GM18909 (cell line): ENCODE measurements around the gene ERH.
"Not testable (repeated sequence)": the region's sequence is repeated elsewhere in the genome, so short reads cannot be mapped to it uniquely, and the experiment has no call there.

Experiments
- ATAC-seq: cut with Tn5 transposase; IDR thresholded peaks from one replicate; pipeline ENCODE4 v1.9.1; 2021; ENCODE audit warnings: mild to moderate bottlenecking; ENCODE audit not compliant: unreplicated experiment, poor library complexity

The ERH gene

GRCh38 chr14:69398053-69398817, at the start of gene ERH, which contains the start of gene SLC39A9:
Gene ERH, minus strand, starts transcription at chr14:69398299. Its CDS starts 66 bp downstream, at chr14:69398233.
Gene SLC39A9, plus strand, starts transcription at chr14:69398692. Its CDS starts 678 bp downstream, at chr14:69399370.
- ATAC-seq = peak; percentile 89

- ATAC-seq = no peak
These were observed 45.3 kb upstream of the ERH start for GRCh38 chr14:69443296-69443805.

GRCh38 chr14:69441948-69442347, 43.8 kb upstream of the ERH start:
- ATAC-seq = peak; percentile 64

- no peak for ATAC-seq
These were observed 41.6 kb upstream of the ERH start for GRCh38 chr14:69439521-69440270.

- ATAC-seq = no peak
These were observed 34.3 kb upstream of the ERH start for GRCh38 chr14:69432364-69432763.

GRCh38 chr14:69430306-69430939, 32.3 kb upstream of the ERH start:
- no peak for ATAC-seq

- ATAC-seq = no peak
These were observed 31.5 kb upstream of the ERH start for GRCh38 chr14:69429643-69430042.

GRCh38 chr14:69428289-69428998, 30.3 kb upstream of the ERH start:
- peak; percentile 65 for ATAC-seq

GRCh38 chr14:69427596-69427995, 29.5 kb upstream of the ERH start:
- no peak for ATAC-seq

GRCh38 chr14:69424149-69424923, 26.2 kb upstream of the ERH start:
- no peak for ATAC-seq

- no peak for ATAC-seq
These were observed 25.2 kb upstream of the ERH start for GRCh38 chr14:69423279-69423678.

- ATAC-seq = not testable (repeated sequence)
These were observed 18.0 kb upstream of the ERH start for GRCh38 chr14:69416087-69416486.

GRCh38 chr14:69413483-69413882, 15.4 kb upstream of the ERH start:
- ATAC-seq = no peak

- no peak for ATAC-seq
These were observed 10.3 kb upstream of the ERH start for GRCh38 chr14:69408331-69408960.

- no peak for ATAC-seq
These were observed 7.7 kb upstream of the ERH start for GRCh38 chr14:69405762-69406161.

GRCh38 chr14:69404883-69405282, 6.8 kb upstream of the ERH start:
- no peak for ATAC-seq

- ATAC-seq = no peak
These were observed 6.4 kb upstream of the ERH start for GRCh38 chr14:69404478-69404877.

- no peak for ATAC-seq
These were observed 3.7 kb upstream of the ERH start for GRCh38 chr14:69401841-69402240.

GRCh38 chr14:69400154-69400553, 2.1 kb upstream of the ERH start:
- no peak for ATAC-seq
